Neutrophil (primary cell): Measurements from ENCODE around the gene MYRF.

Experiments
- H3K27ac ChIP-seq: fragments of 200-600 bp; sonication (generic); 2 replicates; pipeline ENCODE4 v1.5.1; 2016; ENCODE audit warnings: mild to moderate bottlenecking, moderate library complexity
- H3K27me3 ChIP-seq: fragments of 200-600 bp; sonication (generic); 2 replicates; pipeline ENCODE4 v1.6.0; 2016; ENCODE audit warnings: mild to moderate bottlenecking
- H3K36me3 ChIP-seq: fragments of 200-600 bp; sonication (generic); 2 replicates; pipeline ENCODE4 v1.5.1; 2017
- H3K4me1 ChIP-seq, 2 experiments: fragments of 200-600 bp in 1 of 2; sonication (generic) in 1 of 2; 1 replicate in 1 of 2; 2 replicates in 1 of 2; pipeline versions ENCODE4 v1.5.1 to v1.6.1; 2013 to 2016; ENCODE audit warnings: low read depth in 1 of 2, low read length in 1 of 2, mild to moderate bottlenecking in 1 of 2, moderate library complexity in 1 of 2; ENCODE audit not compliant: control insufficient read depth in 1 of 2, insufficient read depth in 1 of 2
- H3K4me3 ChIP-seq, 2 experiments: fragments of 200-600 bp in 1 of 2; sonication (generic) in 1 of 2; 1 replicate in 1 of 2; 2 replicates in 1 of 2; pipeline ENCODE4 v1.5.1; 2013 to 2016; ENCODE audit warnings: low read depth in 1 of 2, low read length in 1 of 2, mild to moderate bottlenecking in 1 of 2, moderate library complexity in 1 of 2
- H3K9me3 ChIP-seq: fragments of 200-600 bp; sonication (generic); 2 replicates; pipeline ENCODE4 v1.5.1; 2016
- CTCF ChIP-seq: fragments of 200-600 bp; sonication (generic); IDR thresholded peaks from 2 replicates; pipeline ENCODE4 v1.5.1; 2016; ENCODE audit warnings: antibody characterized with exemption

MYRF gene

GRCh38 chr11:61762798-61763197 lies 10.4 kb downstream of the MYRF start:
- H3K27ac ChIP-seq, result no peak overlapping the region
- no peak for TF ChIP-seq CTCF
- peaks cover 5% of the 10 kb centered on the region for H3K27me3 ChIP-seq
- no peaks in the 10 kb centered on the region for H3K36me3 ChIP-seq
- no peak overlapping the region for H3K4me3 ChIP-seq
- H3K4me1 ChIP-seq, result no peaks in the 10 kb centered on the region
- H3K9me3 ChIP-seq, result no peaks in the 10 kb centered on the region

- no peak for TF ChIP-seq CTCF
These were observed 11.6 kb downstream of the MYRF start for GRCh38 chr11:61763930-61764605.

GRCh38 chr11:61764606-61765260 lies 12.3 kb downstream of the MYRF start:
- Histone ChIP-seq H3K27ac (no peak overlapping the region), H3K4me1 (no peaks in the 10 kb centered on the region), H3K9me3 (no peaks in the 10 kb centered on the region), H3K36me3 (no peaks in the 10 kb centered on the region), H3K4me3 (no peak overlapping the region), H3K27me3 (peaks cover 5% of the 10 kb centered on the region)
- no peak for TF ChIP-seq CTCF

More at GRCh38 chr11:61763930-61764605, 11.6 kb downstream of the MYRF start:
- H3K4me3 ChIP-seq, result no peak overlapping the region
- H3K27ac ChIP-seq, result no peak overlapping the region
- no peaks in the 10 kb centered on the region for H3K9me3 ChIP-seq
- peaks cover 5% of the 10 kb centered on the region for H3K27me3 ChIP-seq
- H3K36me3 ChIP-seq, result no peaks in the 10 kb centered on the region
- no peaks in the 10 kb centered on the region for H3K4me1 ChIP-seq

- H3K9me3 ChIP-seq, result no peaks in the 10 kb centered on the region
- H3K4me3 ChIP-seq, result no peak overlapping the region
- H3K36me3 ChIP-seq, result no peaks in the 10 kb centered on the region
- H3K27ac ChIP-seq, result no peak overlapping the region
- H3K27me3 ChIP-seq, result peaks cover 5% of the 10 kb centered on the region
- no peaks in the 10 kb centered on the region for H3K4me1 ChIP-seq
- no peak for TF ChIP-seq CTCF
These were observed 13.3 kb downstream of the MYRF start for GRCh38 chr11:61765550-61766253.

GRCh38 chr11:61766353-61766841 lies 14.0 kb downstream of the MYRF start:
- H3K9me3 ChIP-seq, result no peaks in the 10 kb centered on the region
- no peak overlapping the region for H3K27ac ChIP-seq
- TF ChIP-seq CTCF, result no peak
- no peaks in the 10 kb centered on the region for H3K4me1 ChIP-seq
- peaks cover 5% of the 10 kb centered on the region for H3K27me3 ChIP-seq
- no peaks in the 10 kb centered on the region for H3K36me3 ChIP-seq
- H3K4me3 ChIP-seq, result no peak overlapping the region
